ENCODE data around the gene MTCH2.
"Not testable (repeated sequence)": the region's sequence is repeated elsewhere in the genome, so short reads cannot be mapped to it uniquely, and the experiment has no call there.

MTCH2 gene

DNA sequence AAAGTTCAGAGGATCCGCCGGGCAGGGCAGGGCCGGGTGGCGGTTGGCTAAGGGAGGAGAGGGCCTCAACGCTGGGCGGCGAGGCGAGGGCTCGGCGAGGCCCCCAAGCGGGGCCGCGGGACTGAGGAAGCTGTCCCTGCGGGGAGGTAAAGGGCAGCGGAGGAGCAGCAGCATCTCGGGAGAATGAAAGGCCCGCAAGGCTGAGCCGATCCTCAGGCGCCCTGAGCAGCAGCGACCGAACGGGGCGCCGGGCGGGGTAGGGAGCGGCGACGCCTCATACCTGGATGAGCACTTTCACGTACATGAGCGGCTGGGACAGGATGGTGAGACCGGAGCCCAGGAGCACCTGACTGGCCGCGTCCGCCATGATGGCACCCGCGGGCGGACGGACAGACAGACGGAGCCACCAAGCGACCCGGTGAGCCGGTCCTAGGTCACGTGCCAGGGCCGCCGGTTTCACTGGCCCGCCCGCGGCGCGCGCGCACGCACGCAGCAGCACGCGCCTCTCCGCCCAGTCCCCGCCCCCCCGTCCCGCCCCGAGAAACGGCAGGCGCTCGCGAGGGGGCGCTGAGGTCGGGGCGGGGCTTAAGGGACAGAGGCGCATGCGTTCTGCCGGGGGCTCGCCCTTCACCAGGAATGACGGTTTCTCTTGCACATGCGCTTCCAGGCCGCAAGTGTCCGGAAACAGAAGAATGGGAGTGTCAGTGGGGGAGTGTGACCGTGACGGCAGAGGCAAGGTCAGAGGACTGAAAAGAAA is at the start of gene MTCH2:
MTCH2 (minus strand) TSS at position 461 of the 757 bp plus-strand sequence; CDS start at position 367, 94 bp downstream.
- peak; percentile 90 for DNase-seq

DNA sequence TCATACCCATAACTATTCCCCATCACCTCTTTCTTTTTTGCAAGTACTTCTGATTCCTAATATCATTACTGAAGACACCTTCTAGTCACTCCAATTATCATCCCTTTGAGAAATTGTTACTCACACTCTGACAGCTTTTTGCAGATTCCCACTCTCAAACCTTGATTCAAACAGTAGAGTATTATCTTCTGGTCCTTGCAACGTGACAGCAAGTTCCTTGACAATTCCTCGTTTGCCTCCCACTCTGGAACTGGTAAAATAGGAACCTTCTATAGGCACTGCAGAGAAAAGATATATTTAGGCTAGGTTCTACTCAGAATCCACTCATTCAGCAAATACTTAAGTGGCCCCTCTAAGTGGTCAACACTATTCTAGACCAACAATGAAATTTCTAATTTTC is 49.6 kb upstream of the MTCH2 start:
- no peak for DNase-seq

DNA sequence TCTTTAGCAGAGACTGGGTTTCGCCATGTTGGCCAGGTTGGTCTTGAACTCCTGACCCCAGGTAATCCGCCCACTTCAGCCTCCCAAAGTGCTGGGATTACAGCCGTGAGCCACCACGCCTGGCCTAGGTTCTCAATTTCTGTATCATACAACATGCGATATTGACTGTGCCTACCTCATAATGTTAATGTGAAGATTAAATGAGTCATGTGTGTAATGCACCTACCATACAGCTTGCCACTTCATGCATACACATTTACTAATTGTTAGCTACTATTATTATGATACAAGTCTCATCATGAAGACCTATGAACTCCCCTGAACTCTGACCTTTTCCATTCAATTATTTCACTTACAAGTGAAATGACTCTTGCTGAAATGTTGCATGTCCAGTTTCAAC is 47.1 kb upstream of the MTCH2 start:
- DNase-seq: no peak

DNA sequence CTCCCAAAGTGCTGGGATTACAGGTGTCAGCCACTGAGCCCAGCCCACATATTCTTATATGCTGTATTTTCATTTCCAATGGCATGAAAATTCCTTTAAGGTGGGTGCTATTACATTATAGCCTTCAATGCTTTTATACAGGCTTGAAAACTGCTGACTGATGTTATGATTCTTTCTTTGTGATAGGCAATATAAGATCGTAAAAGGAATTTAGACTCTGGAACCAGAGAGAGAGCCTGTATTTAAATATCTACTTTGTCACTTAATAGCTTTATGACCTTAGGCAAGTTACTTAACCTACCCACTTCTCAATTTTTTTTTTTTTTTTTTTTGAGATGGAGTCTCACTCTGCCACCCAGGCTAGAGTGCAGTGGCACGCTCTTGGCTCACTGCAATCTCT is 46.6 kb upstream of the MTCH2 start:
- DNase-seq: no peak

DNA sequence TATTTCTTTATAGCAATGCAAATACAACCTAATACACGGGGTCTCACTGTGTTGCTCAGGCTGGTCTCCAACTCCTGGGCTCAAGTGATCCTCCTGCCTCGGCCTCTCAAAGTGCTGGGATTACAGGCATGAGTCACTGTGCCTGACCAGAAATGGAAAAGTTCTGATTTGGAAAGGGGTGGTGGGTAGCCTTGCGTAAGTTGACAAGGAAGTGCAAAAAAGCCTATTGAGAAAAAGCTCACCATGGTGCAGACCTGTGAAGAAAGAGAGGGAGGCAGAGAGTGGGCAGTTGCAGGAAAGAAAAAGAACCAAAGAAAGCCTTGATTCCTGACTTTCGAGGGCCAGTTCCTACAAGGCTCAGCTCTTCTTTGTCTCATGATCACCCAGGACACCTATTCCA is 45.8 kb upstream of the MTCH2 start:
- no peak for DNase-seq

DNA sequence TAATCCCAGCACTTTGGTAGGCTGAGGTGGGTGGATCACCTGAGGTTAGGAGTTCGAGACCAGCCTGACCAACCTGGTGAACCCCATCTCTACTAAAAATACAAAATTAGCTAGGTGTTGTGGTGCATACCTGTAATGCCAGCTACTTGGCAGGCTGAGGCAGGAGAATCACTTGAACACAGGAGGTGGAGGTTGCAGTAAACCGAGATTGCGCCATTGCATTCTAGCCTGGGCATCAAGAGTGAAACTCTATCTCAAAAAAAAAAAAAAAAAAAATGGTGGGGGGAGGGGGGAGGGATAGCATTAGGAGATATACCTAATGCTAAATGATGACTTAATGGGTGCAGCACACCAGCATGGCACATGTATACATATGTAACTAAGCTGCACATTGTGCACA is 44.3 kb upstream of the MTCH2 start:
- not testable (repeated sequence) for DNase-seq

DNA sequence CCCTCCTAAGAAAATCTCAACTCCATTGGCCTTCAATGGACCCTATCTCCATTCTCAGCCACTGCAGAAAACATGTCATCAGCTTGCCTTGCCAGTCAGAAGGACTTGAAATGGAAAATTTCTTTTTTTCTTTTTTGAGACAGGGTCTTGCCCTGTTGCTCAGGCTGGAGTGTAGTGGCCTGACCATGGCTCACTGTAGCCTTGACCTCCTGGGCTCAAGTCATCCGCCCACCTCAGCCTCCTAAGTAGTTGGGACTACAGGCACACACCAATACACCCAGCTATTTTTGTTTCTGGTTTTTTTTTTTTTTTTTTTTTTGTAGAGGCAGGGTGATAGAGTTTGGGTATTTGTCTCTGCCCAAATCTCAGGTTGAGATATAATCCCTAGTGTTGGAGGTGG is 43.8 kb upstream of the MTCH2 start:
- DNase-seq: no peak

DNA sequence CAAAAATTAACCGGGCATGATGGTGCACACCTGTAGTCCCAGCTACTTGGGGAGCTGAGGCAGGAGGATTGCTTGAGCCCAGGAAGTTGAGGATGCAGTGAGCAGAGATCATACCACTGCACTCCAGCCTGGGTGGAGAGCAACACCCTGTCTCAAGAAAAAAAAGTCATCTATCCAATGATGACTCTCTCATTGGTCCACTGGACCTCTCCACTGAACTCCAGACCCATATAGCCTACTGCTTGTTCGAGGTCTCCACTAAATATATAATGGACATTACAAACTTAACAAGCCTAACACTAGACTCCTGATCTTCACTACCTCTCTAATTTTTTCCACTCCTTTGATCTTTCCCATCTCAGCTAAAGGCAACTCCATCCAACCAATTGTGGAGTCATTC is 33.5 kb upstream of the MTCH2 start:
- no peak for DNase-seq

DNA sequence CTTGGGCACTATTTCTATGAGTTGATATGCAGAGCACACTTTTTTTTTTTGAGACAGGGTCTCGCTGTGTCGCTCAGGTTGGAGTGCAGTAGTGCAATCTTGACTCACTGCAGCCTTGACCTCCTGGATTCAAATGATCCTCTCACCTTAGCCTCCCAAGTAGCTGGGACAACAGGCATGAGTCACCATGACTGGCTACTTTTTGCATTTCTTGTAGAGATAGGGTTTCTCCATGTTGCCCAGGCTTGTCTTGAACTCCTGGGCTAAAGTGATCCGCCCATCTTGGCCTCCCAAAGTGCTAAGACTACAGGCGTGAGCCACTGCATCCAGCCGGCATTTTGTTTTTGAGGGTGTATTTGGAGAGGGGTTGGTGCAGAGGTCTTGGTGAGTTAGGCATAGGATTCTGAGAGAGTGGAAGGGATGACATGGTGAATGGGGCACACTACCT is 29.9 kb upstream of the MTCH2 start:
- no peak for DNase-seq

DNA sequence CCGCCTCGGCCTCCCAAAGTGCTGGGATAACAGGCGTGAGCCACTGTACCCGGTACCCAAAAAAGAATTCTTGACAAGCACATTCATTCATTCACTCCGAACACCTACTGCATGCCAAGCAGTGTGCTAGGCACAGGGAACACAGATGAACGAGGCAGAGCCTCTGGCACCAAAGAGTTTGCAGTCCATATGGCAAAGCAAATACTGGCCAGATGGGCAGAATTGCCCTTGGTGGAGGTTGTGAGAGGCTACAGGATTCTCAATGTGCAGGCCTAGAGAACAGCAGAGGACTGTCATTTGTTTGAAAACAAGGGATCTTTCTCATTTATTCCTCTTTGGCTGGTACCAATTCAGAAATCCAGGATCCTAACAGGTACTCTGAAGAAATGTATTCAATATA is 27.5 kb upstream of the MTCH2 start:
- DNase-seq: peak; percentile 56

DNA sequence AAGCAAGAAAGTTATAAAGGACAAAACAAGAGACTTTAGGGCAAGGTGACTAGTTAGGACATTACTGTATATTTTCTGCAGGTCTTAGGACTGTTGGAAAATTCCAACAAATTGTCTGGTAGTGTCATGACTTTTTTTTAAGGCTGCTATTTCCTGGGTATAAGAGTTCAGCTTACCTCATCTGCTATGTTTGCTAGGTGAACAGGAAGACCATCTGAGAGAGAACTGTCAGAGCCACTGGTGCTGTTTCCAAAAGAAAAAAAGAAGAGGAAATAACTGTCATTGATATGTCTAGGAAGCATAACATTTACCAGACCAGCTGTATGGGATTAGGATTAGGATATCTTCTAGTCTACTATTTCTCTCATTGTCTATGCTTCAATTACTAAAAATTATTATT is 26.3 kb upstream of the MTCH2 start:
- no peak for DNase-seq

DNA sequence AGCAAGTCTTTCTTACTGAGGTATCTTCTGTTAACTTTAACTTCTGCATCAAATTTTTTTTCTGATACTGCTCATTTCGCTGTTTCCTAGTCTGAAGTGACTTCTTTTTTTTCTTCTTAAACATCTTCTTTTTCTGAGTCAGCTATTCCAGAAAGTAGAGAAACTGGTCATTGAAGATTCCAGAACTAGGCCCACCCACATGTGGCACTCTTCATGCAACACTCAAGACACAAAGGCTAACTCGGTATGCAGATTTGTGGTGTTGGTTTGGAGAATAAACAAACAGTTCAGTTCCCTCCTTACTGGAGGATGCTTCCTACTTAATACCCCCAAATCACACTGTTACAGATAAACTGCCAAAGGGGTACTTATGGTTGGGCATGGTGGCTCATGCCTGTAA is 25.2 kb upstream of the MTCH2 start:
- no peak for DNase-seq

DNA sequence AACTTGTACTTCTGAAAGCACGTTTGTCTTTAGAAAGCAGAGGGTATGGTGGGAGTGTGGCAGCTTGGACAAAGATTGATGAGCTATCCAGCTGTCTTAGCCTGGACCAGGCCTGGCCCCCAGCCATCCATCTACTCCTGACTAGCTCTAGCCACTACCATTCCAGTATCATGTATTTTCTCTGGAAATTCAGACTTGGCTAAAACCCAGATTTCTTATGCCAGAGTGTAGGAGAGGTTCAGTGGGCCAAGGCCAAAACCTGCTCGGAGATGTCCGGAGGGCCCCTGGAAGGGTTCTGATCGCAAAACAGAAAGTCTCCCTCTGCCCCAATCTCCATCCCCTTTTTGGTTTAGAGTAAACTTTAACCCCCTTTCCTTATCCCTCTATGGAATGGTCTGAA is 24.8 kb upstream of the MTCH2 start:
- DNase-seq: peak; percentile 12

DNA sequence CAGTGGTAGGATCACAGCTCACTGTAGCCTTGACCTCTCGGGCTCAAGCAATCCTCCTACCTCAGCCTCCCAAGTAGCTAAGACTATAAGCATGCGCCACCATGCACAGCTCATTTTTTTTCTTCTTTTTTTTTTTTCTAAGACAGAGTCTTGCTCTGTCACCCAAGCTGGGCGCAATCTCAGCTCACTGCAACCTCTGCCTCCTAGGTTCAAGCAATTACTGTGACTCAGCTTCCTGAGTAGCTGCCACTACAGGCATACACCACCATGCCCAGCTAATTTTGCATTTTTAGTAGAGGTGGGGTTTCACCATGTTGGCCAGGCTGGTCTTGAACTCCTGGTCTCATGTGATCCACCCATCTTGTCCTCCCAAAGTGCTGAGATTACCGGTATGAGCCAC is 22.6 kb upstream of the MTCH2 start:
- not testable (repeated sequence) for DNase-seq

DNA sequence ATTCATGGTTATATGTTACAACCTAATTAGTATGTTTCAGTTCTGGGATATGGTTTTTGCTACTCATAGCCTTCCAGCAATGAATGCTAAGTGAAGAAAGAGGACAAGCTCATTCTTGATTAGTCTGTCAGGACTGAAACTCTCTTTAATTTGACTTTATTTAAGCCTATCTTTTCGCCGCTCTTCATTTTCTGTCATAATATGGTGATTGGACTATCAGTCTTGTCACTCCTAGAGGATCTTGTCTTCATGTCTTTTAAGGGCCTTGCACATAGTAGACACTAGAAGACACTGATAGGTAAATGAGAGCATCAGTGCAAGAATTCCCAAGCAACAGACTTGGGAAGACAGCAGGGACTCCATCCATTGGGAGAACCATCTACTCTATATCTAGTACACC is 18.9 kb upstream of the MTCH2 start:
- DNase-seq: no peak

DNA sequence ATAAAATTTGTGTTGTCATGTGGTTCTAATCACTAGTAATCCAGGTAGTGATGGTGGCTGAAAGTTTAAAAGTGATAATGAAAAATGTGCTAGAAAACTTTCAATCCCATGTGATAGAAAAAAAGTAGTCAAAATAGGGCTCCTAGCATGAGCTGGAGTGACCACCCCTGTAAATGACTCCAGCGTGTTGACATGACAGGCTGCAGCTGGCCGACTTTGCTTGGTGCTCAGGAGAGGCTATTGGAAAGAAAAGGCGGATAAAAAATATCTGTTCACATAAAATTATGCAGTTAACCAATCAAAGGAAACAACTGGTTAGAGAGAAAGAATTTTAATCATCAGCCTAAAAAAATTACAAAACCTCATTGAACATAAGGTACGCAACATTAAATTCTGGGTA is 16.9 kb upstream of the MTCH2 start:
- DNase-seq: no peak

DNA sequence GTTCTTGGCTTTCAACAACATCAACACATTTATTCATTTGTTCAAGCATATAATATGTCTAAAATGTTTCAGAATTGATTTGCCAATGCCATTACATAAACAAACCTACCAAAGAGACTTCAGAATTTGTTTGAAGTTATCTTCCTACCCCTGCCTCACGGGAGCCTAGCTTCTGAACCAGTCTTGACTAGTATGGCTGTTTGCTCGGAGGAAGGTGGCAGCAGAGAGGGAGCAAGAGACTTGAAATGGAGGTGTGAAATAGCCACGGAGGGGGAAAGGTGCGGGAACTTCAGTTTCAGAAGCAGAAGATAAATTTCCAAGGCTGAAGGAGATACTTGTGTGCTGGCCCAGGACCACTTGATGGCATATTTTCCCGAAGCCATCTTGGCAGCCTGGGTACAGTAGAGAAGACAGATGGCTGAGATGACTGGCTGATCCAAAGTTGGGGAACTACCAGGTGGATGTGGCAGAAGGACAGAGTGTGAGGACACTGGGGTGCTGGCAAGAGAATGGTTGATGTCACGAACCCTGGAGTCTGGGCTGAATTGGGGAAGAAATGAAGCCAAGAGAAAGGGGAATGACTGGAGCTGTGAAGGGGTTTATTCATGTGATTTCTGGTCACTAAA is 14.0 kb upstream of the MTCH2 start:
- no peak for DNase-seq

DNA sequence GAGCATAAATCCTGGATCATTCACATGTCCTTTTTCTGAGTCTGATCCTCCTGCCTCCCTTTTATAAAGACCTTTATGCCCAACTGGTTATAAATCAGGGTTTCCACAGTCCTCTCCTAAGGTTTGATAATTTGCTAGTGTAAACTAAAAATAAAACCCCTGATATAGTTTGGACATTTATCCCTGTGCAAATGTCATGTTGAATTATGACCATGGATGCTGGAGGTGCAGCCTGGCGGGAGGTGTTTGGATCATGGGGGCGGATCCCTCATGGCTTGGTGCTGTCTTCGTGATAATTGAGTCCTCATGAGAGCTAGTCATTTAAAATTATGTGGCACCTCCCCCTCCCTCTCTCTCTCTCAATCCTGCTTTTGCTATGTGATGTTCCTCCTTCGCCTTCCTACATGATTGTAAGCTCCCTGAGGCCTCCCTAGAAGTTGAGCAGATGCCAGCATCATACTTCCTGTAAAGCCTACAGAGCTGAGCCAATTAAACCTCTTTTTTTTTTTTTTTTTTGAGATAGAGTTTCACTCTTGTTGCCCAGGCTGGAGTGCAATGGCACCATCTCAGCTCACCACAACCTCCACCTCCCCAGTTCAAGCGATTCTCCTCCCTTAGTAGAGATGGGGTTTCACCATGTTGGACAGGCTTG is 9.6 kb upstream of the MTCH2 start:
- no peak for DNase-seq

DNA sequence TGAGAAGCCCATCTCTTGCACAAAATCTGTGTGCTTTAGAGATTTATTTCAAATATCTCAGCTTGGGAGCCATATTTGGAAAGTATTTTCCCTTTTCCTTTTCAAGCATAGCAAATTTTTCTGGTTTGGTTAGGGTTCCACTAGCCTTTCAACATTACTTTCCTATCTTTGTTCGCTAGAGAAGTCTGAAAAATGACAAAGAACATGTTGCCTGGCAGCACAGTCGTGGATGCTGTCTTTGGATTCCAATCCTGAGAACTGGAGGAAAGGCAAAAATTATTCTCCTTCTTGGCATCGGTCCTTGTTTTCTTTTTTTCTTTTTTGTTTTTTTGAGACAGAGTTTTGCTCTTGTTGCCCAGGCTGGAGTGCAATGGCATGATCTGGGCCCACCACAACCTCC is 6.9 kb upstream of the MTCH2 start:
- DNase-seq: no peak

DNA sequence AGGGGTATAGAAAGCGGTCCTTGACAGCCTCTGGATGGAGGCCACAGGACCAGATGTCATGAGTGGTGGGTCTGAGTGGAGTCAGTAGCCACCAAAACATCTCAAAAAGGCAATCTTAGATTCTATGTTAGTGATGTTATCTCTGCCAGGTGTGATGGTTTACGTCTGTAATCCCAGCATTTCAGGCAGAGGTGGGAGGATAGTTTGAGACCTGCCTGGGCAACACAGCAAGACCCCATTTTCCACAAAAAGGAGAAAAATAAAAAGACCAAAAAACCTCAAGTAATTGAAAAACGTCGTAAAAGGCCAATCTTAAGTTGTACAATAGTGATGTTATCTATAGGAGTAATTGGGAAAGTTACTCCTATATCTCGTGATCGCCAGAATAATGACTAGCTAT is 3.7 kb upstream of the MTCH2 start:
- no peak for DNase-seq

DNA sequence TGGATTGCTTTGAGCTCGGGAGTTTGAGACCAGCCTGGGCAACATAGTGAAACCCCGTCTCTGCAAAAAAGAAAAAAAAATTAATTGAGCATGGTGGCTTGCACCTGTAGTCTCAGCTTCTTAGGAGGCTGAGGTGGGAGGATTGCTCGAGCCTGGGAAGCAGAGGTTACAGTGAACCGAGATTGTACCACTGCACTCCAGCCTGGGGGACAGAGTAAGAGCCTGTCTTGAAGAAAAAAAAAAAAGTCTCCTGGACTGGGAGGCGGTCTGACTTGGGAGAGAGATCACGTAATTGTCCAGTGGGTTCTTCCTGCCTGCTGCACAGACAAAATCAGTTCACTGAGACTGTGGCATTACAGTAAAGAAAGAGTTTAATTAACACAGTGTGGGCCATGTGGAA is 3.1 kb upstream of the MTCH2 start:
- DNase-seq: no peak

DNA sequence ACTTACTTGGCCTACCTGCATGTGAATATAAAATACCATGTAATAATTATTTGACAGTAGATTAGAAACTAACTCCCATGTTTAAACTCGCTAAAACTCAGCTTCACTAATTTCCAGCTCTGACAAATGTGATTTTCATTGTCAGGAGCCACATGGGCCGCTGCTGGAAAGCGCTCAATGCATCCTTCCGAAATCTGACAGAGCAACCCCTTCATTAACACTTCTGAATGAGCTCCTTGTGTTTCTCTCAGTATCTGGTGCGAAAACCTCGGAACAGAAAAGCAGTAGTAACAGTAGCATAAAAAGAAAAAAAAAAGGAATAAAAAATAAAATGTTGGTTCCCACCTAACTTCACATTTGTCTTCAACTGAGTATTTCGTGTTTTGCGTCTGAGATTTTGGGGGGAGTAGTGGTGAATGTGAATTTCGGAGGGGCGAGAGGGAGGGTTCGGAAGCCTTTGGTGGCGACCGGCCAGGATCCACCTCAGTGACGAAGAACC is 710 bp downstream of the MTCH2 start:
- DNase-seq: no peak

DNA sequence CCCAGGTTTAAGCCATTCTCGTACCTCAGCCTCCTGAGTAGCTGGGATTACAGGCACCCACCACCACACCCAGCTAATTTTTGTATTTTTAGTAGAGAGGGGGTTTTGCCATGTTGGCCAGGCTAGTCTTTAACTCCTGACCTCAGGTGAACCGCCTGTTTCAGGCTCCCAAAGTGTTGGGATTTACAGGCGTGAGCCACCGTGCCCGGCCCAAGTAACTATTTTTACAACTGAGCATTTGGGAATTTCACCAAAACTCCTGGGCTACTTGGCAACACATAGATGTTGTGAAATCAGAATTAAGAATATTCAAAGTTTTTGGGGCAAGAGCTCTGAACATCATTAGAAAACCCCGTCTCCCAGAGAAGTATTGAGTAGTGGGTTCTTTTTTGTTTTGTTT is 1.9 kb downstream of the MTCH2 start:
- not testable (repeated sequence) for DNase-seq

DNA sequence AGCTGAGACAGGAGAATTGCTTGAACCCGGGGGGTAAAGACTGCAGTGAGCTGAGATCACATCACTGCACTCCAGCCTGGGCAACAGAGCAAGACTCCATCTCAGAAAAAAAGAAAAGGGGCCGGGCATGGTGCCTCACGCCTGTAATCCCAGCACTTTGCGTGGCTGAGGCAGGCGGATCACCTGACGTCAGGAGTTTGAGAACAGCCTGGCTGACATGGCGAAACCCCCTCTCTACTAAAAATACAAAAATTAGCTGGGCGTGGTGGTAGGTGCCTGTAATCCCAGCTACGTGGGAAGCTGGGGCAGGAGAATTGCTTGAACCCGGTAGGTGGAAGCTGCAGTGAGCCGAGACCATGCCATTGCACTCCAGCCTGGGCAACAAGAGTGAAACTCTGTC is 6.0 kb downstream of the MTCH2 start:
- DNase-seq: not testable (repeated sequence)
